Neural crest cell (in vitro differentiated cells): ENCODE results near the gene ENPP1. TPM values are rescaled to one million over a fixed set of nuclear protein-coding genes. Genes with fewer than 3 reads are reported as not detected.

Experiments used
- DNase-seq: peaks from one replicate; pipeline ENCODE4 v3.0.0; 2021; ENCODE audit warnings: low read depth, mixed read lengths, low spot score
- H3K27ac Mint-ChIP-seq: one replicate; pipeline ENCODE4 v1.8.0; 2021; ENCODE audit warnings: mild to moderate bottlenecking, mixed read lengths; ENCODE audit not compliant: unreplicated experiment
- H3K27me3 Mint-ChIP-seq: 2 replicates; pipeline ENCODE4 v1.8.0; 2021; ENCODE audit warnings: low read depth, mild to moderate bottlenecking, mixed read lengths
- H3K36me3 Mint-ChIP-seq: 2 replicates; pipeline ENCODE4 v1.8.0; 2021; ENCODE audit warnings: low read depth, mild to moderate bottlenecking, mixed read lengths
- H3K4me1 Mint-ChIP-seq: 2 replicates; pipeline ENCODE4 v1.8.0; 2021; ENCODE audit warnings: mixed read lengths
- H3K4me3 Mint-ChIP-seq: one replicate; pipeline ENCODE4 v1.8.0; 2021; ENCODE audit warnings: mild to moderate bottlenecking, mixed read lengths
- H3K9me3 Mint-ChIP-seq: 2 replicates; pipeline ENCODE4 v1.8.0; 2021; ENCODE audit warnings: mixed read lengths
- CTCF ChIP-seq: fragments of 200-600 bp; sonication (generic); conservative IDR thresholded peaks from 2 replicates; pipeline ENCODE4 v1.5.0; 2021; ENCODE audit warnings: antibody characterized with exemption, mild to moderate bottlenecking
- total RNA-seq: library from RNA; stranded (reverse); gene quantifications from 2 replicates; pipeline ENCODE4 v1.2.1, GENCODE V29; 2021

The ENPP1 gene
- total RNA-seq, 1 donor from 2014 or later = 4.9 TPM

GRCh38 chr6:131909408-131910218, 101.8 kb downstream of the ENPP1 start:
- peak; percentile 93 for TF ChIP-seq CTCF
- Mint-ChIP-seq H3K27ac (no peak overlapping the region), H3K4me3 (no peak overlapping the region), H3K4me1 (no peaks in the 10 kb centered on the region), H3K27me3 (peaks cover 40% of the 10 kb centered on the region), H3K9me3 (no peaks in the 10 kb centered on the region), H3K36me3 (no peaks in the 10 kb centered on the region)
- DNase-seq = peak; percentile 87

DNA sequence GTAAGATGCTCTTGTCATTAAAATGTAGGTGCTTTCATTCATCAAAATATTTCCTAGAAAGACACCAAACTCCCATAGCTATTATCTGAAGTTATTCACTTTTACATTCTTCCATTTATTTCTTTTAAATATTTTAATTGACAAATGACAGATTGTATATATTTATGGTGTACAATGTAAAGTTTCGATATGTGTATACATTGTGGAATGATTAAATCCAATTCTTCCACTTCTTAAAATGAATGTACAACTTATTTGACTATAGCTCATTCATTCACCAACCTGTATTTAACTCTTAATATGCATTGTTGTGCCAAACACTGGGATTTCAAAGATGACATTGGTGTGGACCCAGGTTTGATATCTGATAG, 102.4 kb downstream of the ENPP1 start:
- peak; percentile 5 for TF ChIP-seq CTCF
- no peaks in the 10 kb centered on the region for H3K9me3 Mint-ChIP-seq
- no peaks in the 10 kb centered on the region for H3K36me3 Mint-ChIP-seq
- peaks cover 34% of the 10 kb centered on the region for H3K27me3 Mint-ChIP-seq
- no peak for DNase-seq
- no peak overlapping the region for H3K4me3 Mint-ChIP-seq
- H3K27ac Mint-ChIP-seq = no peak overlapping the region
- peaks cover 3% of the 10 kb centered on the region for H3K4me1 Mint-ChIP-seq

- H3K36me3 Mint-ChIP-seq = no peaks in the 10 kb centered on the region
- no peak for TF ChIP-seq CTCF
- H3K4me3 Mint-ChIP-seq = no peak overlapping the region
- H3K9me3 Mint-ChIP-seq = no peaks in the 10 kb centered on the region
- H3K4me1 Mint-ChIP-seq = peaks cover 5% of the 10 kb centered on the region
- no peak overlapping the region for H3K27ac Mint-ChIP-seq
- no peak for DNase-seq
- peaks cover 27% of the 10 kb centered on the region for H3K27me3 Mint-ChIP-seq
Measured at GRCh38 chr6:131910956-131911355, 103.1 kb downstream of the ENPP1 start.

- Mint-ChIP-seq H3K27ac (no peak overlapping the region), H3K9me3 (no peaks in the 10 kb centered on the region), H3K36me3 (no peaks in the 10 kb centered on the region), H3K27me3 (peaks cover 21% of the 10 kb centered on the region), H3K4me1 (peaks cover 5% of the 10 kb centered on the region), H3K4me3 (no peak overlapping the region)
- no peak for DNase-seq
- TF ChIP-seq CTCF = no peak
Measured at GRCh38 chr6:131911951-131912350, 104.1 kb downstream of the ENPP1 start.

DNA sequence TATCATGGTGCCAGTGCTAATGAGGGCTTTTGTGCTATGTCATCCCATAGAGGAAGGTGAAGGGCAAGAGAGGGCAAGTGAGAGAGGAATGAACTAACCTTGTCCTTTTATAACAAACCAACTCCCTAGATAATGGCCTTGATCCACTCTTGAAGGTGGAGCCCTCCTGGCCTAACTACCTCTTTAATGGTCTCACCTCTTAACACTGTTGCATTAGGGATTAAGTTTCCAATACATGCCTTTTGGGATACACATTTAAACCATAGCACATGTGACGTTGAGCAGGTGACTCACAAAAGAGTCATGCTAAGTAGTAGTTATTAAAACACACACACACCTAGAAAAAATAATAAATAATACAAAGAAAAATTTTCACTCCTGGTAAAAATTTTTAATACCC, 106.4 kb downstream of the ENPP1 start:
- no peak for TF ChIP-seq CTCF
- Mint-ChIP-seq H3K27me3 (peaks cover 11% of the 10 kb centered on the region), H3K9me3 (no peaks in the 10 kb centered on the region), H3K27ac (no peak overlapping the region), H3K36me3 (no peaks in the 10 kb centered on the region), H3K4me1 (peaks cover 8% of the 10 kb centered on the region), H3K4me3 (no peak overlapping the region)
- no peak for DNase-seq
